ENCODE data around the gene CCN2.
"Not testable (repeated sequence)": the region's sequence is repeated elsewhere in the genome, so short reads cannot be mapped to it uniquely, and the experiment has no call there.

Gene CCN2

DNA sequence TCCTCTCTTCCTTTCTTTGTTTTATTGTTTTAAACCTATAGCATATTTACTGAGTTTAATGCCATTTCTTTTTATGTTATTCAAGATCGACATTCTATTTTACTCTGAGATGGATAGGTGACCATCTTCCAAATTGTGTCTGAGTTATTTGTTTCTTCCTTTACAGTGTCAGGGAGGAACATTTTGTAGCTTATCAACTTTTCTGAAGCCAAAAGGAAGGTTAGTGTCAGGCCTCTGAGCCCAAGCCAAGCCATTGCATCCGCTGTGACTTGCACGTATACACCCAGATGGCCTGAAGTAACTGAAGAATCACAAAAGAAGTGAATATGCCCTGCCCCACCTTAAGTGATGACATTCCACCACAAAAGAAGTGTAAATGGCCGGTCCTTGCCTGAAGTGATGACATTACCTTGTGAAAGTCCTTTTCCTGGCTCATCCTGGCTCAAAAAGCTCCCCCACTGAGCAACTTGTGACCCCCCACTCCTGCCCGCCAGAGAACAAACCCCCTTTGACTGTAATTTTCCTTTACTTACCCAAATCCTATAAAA, 49.8 kb downstream of the CCN2 start:
- peaks cover 19% of the 10 kb centered on the region for H3K36me3 ChIP-seq (ENCODE audit: control insufficient read depth, insufficient read depth, low read length)
- peak overlapping the region; percentile 85 for H3K4me3 ChIP-seq (ENCODE audit: low read depth, low read length)
- H3K9ac ChIP-seq (ENCODE audit: low read length) = peak overlapping the region; percentile 97
- H3K27me3 ChIP-seq (ENCODE audit: control insufficient read depth, insufficient read depth, low read length); H3K4me1 ChIP-seq (ENCODE audit: control insufficient read depth, insufficient read depth, low read length): not testable (repeated sequence)
- H3K27ac ChIP-seq (ENCODE audit: low read depth, low read length) = peak overlapping the region; percentile 84
- H3K9me3 ChIP-seq (ENCODE audit: control insufficient read depth, insufficient read depth, low read depth, low read length) = peaks cover 33% of the 10 kb centered on the region

GRCh38 chr6:131900231-131900630, 50.9 kb downstream of the CCN2 start:
- peak overlapping the region; percentile 24; the same call in 1 of the 2 replicates for H3K27ac ChIP-seq (ENCODE audit: low read depth, low read length)
- peaks cover 19% of the 10 kb centered on the region for H3K36me3 ChIP-seq (ENCODE audit: control insufficient read depth, insufficient read depth, low read length)
- H3K27me3 ChIP-seq (ENCODE audit: control insufficient read depth, insufficient read depth, low read length) = peaks cover 4% of the 10 kb centered on the region; the same call in 1 of the 2 replicates
- H3K9me3 ChIP-seq (ENCODE audit: control insufficient read depth, insufficient read depth, low read depth, low read length) = peaks cover 34% of the 10 kb centered on the region
- H3K9ac ChIP-seq (ENCODE audit: low read length) = peak overlapping the region; percentile 46
- no peak overlapping the region for H3K4me3 ChIP-seq (ENCODE audit: low read depth, low read length)
- peaks cover 8% of the 10 kb centered on the region for H3K4me1 ChIP-seq (ENCODE audit: control insufficient read depth, insufficient read depth, low read length)

DNA sequence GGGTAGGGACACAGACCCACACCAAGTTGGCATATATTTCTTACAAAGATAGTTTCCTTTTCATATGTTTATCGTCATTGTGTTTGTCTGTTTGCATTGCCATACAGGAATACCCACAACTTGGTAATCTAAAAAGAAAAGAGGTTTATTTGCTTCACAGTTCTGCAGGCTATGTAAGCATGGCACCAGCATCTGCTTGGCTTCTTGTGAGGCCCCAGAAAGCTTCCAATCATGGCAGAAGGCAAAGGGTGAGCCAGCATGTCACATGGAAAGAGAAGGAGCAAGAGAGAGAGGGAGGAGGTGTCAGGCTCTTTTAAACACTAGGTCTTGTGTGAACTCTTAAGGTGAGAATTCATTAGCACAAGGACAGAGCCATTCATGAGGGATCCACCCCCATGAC, 52.5 kb downstream of the CCN2 start:
- H3K4me3 ChIP-seq (ENCODE audit: low read depth, low read length) = no peak overlapping the region
- H3K9me3 ChIP-seq (ENCODE audit: control insufficient read depth, insufficient read depth, low read depth, low read length) = peaks cover 34% of the 10 kb centered on the region
- no peak overlapping the region for H3K9ac ChIP-seq (ENCODE audit: low read length)
- H3K27me3 ChIP-seq (ENCODE audit: control insufficient read depth, insufficient read depth, low read length) = peaks cover 4% of the 10 kb centered on the region; the same call in 1 of the 2 replicates
- H3K27ac ChIP-seq (ENCODE audit: low read depth, low read length) = no peak overlapping the region
- peaks cover 8% of the 10 kb centered on the region for H3K4me1 ChIP-seq (ENCODE audit: control insufficient read depth, insufficient read depth, low read length)
- peaks cover 13% of the 10 kb centered on the region for H3K36me3 ChIP-seq (ENCODE audit: control insufficient read depth, insufficient read depth, low read length)

Measured in HUES6 (cell line).